ENCODE data around the gene GCNA. TPM values are rescaled to one million over a fixed set of nuclear protein-coding genes. Genes with fewer than 3 reads are reported as not detected.

Gene GCNA
- total RNA-seq, 1 donor: 2.6 TPM

DNA sequence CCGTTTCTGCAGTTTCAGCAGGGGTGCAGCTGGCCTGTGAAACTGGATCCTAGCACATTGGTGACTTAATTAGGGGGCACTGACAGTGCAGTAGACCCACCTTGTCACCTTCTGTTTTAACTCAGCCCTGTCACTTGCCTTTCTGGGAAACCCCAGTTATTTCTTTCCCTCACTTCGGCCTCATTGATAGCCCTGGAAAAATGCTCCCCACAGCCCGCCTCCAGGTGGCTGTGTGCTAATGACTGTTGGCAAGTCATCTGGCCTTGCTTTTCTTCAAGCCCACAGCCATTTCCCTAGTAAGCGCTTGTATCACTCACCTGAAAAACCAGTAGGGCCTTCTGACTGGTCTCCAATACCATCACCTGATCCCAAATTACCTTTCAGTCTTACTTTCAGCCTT lies 36.8 kb downstream of the GCNA start:
- TF ChIP-seq, protein P1, sequence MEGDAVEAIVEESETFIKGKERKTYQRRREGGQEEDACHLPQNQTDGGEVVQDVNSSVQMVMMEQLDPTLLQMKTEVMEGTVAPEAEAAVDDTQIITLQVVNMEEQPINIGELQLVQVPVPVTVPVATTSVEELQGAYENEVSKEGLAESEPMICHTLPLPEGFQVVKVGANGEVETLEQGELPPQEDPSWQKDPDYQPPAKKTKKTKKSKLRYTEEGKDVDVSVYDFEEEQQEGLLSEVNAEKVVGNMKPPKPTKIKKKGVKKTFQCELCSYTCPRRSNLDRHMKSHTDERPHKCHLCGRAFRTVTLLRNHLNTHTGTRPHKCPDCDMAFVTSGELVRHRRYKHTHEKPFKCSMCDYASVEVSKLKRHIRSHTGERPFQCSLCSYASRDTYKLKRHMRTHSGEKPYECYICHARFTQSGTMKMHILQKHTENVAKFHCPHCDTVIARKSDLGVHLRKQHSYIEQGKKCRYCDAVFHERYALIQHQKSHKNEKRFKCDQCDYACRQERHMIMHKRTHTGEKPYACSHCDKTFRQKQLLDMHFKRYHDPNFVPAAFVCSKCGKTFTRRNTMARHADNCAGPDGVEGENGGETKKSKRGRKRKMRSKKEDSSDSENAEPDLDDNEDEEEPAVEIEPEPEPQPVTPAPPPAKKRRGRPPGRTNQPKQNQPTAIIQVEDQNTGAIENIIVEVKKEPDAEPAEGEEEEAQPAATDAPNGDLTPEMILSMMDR (IDR thresholded peaks at IDR 0.05; ENCODE audit: insufficient read depth, low read depth, low read length): no peak
- H3K4me3 ChIP-seq (ENCODE audit: low read depth, low read length): no peak overlapping the region
- DNase-seq (ENCODE audit: low read depth): no peak

DNA sequence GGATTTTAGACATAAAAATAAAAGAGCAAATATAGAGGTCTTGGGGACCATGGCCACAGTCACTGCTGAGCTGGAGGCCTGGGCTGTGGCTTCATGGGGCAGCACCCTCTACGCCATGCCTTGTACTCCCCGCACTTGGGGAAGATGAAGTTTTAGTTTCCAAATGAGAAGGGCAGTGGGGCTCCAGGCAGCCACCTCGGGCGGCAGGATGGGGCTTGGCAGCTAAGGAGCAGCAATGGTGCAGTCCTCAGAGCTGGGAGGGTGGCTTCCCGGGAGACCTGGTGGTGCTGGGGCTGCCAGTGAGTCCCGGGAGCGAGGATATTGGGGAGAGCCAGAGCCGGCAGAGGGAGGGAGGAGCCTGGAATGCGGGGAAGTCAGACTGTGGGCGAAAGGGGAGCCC lies 37.7 kb downstream of the GCNA start:
- H3K4me3 ChIP-seq (ENCODE audit: low read depth, low read length): no peak overlapping the region
- DNase-seq (ENCODE audit: low read depth): no peak
- TF ChIP-seq, protein P1 (IDR thresholded peaks at IDR 0.05; ENCODE audit: insufficient read depth, low read depth, low read length): no peak

DNA sequence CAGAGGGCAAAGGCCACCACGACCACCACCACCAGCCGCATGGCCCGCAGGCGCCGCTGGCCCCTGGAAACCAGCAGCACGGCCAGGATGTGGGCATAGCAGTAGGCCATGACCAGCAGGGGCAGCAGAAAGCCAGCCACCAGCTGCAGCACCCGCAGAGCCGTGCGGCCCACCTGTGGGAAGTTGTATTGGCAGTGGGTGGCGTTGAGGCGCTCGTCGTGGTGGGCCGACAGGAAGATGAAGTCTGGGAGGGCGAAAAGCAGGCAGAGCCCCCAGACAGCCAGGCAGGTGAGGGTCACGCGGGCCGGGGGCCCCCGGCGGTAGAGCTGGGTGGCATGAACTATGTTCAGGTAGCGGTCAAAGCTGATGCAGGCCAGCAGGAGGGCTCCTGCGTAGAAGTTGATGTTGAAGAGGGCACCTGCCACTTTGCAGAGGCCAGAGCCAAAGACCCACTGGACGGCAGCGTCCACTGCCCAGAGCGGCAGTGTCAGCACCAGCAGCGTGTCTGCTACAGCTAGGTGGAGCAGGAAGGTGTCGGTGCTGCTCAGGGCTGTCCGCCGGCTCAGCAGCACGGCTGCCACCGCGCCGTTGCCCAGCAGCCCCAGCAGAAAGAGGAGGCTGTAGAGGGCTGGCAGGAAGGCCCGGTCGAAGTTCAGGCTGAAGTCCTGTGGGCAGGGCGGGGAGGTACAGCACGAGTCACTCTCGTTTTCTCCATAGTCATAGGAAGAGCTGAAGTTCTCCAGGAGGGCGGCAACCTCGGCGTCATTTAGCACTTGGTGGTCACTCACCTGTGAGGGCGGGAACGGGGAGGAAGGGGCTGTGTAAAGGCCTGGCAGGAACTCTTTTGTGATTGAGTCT lies 38.7 kb downstream of the GCNA start:
- TF ChIP-seq, protein P1 (IDR thresholded peaks at IDR 0.05; ENCODE audit: insufficient read depth, low read depth, low read length): no peak
- no peak for DNase-seq (ENCODE audit: low read depth)
- no peak overlapping the region for H3K4me3 ChIP-seq (ENCODE audit: low read depth, low read length)

DNA sequence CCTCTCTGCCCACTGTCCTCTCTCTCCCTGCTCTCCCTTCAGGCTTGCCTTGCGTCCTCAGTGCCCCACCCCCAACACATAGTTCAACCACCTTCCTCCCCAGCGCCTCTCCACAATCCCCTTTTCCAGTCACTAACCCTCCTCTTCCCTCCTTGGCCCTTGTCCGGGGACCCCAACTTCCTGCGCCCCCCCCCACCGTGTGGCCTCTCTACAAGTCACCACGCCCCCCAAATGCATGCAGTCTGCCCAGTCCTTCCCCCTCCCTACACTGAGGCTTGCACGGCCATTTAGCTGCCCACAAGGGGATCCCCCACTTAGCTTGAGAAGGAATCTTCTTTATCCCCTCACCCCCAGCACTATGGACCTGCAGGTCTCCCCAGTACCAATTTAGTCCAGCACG lies 39.5 kb downstream of the GCNA start:
- no peak for DNase-seq (ENCODE audit: low read depth)
- TF ChIP-seq, protein P1 (IDR thresholded peaks at IDR 0.05; ENCODE audit: insufficient read depth, low read depth, low read length): no peak
- no peak overlapping the region for H3K4me3 ChIP-seq (ENCODE audit: low read depth, low read length)

DNA sequence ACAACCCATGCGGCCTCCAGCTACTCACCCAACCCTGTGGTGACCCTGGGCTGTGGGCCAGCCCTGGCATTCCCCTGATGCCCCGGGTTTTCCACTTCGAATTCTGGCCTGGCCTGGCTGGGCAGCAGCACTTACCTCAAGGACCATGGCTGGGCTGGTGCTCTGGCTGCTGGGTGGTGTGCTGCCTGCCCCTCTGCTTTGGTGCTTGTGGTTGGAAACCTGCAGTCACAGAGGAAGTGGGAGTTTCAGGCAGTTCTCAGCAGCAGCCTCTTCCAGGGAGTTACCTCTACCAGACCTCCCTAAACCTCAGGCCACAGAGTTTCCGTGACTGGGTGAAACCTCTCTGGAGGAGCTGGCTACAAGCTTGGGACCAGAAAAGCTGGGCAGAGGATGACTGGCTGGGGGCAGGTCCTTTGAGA lies 40.1 kb downstream of the GCNA start, which contains the start of gene CXCR3:
CXCR3 (minus strand) TSS at position 209 of the 419 bp plus-strand sequence; CDS start at position 147, 62 bp downstream.
- TF ChIP-seq, protein P1 (IDR thresholded peaks at IDR 0.05; ENCODE audit: insufficient read depth, low read depth, low read length): no peak
- DNase-seq (ENCODE audit: low read depth): no peak

DNA sequence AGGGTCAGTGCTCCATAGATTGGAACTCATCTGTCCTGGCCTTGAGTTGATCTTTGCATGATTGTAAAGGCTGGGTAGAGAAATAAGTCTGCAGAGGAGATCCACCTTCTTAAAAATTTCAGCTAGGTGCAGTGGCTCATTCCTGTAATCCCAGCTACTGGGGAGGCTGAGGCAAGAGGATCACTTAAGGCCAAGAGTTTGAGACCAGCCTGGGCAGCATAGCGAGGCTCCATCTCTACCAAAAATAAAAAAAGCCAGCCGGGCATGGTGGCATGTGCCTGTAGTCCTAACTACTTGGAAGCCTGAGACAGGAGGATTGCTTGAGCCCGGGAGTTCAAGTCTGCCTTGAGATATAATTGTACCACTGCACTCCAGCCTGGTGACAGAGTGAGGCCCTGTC lies 40.5 kb downstream of the GCNA start:
- DNase-seq (ENCODE audit: low read depth): no peak
- TF ChIP-seq, protein P1 (IDR thresholded peaks at IDR 0.05; ENCODE audit: insufficient read depth, low read depth, low read length): no peak
- H3K4me3 ChIP-seq (ENCODE audit: low read depth, low read length): no peak overlapping the region

More for the DNA sequence above, 40.1 kb downstream of the GCNA start, which contains the start of gene CXCR3:
- no peak within 1 kb of the TSS for H3K4me3 ChIP-seq (ENCODE audit: low read depth, low read length)

Data from fibroblast of villous mesenchyme (primary cell).